ENCODE measurements around the gene SDK1. TPM values are rescaled to one million over a fixed set of nuclear protein-coding genes. Genes with fewer than 3 reads are reported as not detected.

Gene SDK1
- total RNA-seq, 4 donors from 2014 or later: 1.2 to 1.8 (median 1.5) TPM

DNA sequence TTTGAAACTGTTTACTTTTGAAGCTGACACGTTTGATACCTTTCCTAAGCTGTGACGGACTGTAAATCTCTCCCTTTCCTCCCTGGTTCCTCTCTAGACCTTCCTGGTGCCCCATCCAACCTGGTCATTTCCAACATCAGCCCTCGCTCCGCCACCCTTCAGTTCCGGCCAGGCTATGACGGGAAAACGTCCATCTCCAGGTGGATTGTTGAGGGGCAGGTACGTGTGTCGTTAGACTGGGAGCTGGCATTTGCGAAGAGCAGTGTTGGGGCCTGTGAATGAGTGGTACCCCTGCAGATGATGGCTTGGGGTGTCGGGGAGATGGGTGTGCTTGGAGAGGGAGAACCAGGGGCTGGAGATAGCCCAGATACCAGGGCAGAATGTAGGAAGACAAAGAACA is 778.3 kb downstream of the SDK1 start:
- Histone ChIP-seq H3K36me3 (no peaks in the 10 kb centered on the region), H3K4me1 (no peaks in the 10 kb centered on the region), H3K27me3 (no peaks in the 10 kb centered on the region), H3K9me3 (no peaks in the 10 kb centered on the region), H3K4me3 (no peak overlapping the region), H3K27ac (no peak overlapping the region)
- ATAC-seq: no peak
- intact Hi-C loops (cut with DNase I; ENCODE audit: low total_unique reads): no loop called here
- DNase-seq: no peak
- TF ChIP-seq, protein P1, sequence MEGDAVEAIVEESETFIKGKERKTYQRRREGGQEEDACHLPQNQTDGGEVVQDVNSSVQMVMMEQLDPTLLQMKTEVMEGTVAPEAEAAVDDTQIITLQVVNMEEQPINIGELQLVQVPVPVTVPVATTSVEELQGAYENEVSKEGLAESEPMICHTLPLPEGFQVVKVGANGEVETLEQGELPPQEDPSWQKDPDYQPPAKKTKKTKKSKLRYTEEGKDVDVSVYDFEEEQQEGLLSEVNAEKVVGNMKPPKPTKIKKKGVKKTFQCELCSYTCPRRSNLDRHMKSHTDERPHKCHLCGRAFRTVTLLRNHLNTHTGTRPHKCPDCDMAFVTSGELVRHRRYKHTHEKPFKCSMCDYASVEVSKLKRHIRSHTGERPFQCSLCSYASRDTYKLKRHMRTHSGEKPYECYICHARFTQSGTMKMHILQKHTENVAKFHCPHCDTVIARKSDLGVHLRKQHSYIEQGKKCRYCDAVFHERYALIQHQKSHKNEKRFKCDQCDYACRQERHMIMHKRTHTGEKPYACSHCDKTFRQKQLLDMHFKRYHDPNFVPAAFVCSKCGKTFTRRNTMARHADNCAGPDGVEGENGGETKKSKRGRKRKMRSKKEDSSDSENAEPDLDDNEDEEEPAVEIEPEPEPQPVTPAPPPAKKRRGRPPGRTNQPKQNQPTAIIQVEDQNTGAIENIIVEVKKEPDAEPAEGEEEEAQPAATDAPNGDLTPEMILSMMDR (IDR thresholded peaks at IDR 0.05 in 4 of 5, conservative IDR thresholded peaks at IDR 0.05 in 1 of 5): no peak
- TF ChIP-seq POLR2A (IDR thresholded peaks at IDR 0.05): no peak
- in situ Hi-C loops (cut with MboI; ENCODE audit: low sequenced_read_pairs in 4 of 4): no loop called here

DNA sequence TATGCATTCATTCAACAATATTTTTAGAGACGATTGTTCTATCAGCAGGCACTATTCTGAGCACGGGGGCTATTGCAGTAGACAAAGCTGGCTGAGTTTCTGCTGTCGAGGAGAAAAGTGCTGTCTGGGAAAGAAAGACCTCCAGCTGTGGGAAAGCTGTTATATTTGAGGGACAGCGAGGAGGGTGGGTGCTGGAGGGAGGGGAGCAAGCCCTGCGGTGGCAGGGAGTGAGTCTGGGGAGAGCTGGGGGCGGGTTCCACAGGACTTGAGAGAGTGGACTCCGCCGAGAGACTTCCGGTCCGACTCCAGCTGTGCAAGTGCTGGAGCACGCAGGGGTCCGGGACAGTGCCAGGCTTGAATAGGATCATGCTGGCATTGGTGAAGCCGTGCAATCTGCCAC is 778.9 kb downstream of the SDK1 start:
- Histone ChIP-seq H3K36me3 (no peaks in the 10 kb centered on the region), H3K27ac (no peak overlapping the region), H3K27me3 (no peaks in the 10 kb centered on the region), H3K9me3 (no peaks in the 10 kb centered on the region), H3K4me1 (no peaks in the 10 kb centered on the region), H3K4me3 (no peak overlapping the region)
- in situ Hi-C loops (cut with MboI; ENCODE audit: low sequenced_read_pairs in 4 of 4) (no loop called here), intact Hi-C loops (cut with DNase I; ENCODE audit: low total_unique reads) (no loop called here)
- TF ChIP-seq, protein P1 (IDR thresholded peaks at IDR 0.05 in 4 of 5, conservative IDR thresholded peaks at IDR 0.05 in 1 of 5): no peak
- TF ChIP-seq POLR2A (IDR thresholded peaks at IDR 0.05): no peak
- DNase-seq (no peak), ATAC-seq (no peak)

DNA sequence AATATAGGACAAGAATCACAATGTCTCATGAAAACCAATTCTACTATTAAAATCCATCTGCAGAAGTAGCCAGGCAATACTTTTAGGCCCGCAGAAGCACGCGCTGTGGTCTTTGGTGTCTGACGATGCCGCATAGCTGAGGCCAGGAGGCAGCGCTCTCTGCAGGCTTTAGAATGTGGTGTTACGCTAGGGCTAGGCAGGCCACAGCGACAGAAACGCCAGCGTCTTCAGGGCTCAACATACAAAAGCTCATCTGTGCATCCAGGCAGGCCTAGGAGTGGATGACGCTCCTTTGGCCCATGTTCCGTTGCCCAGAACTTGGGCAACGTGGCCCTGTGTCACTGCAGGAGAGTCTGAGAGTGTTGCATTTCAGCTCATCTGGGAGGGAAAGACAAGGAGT is 779.9 kb downstream of the SDK1 start:
- DNase-seq (no peak), ATAC-seq (no peak)
- intact Hi-C loops (cut with DNase I; ENCODE audit: low total_unique reads) (no loop called here), in situ Hi-C loops (cut with MboI; ENCODE audit: low sequenced_read_pairs in 4 of 4) (no loop called here)
- Histone ChIP-seq H3K4me3 (no peak overlapping the region), H3K4me1 (no peaks in the 10 kb centered on the region), H3K36me3 (no peaks in the 10 kb centered on the region), H3K9me3 (no peaks in the 10 kb centered on the region), H3K27me3 (no peaks in the 10 kb centered on the region), H3K27ac (no peak overlapping the region)
- TF ChIP-seq, protein P1 (IDR thresholded peaks at IDR 0.05 in 4 of 5, conservative IDR thresholded peaks at IDR 0.05 in 1 of 5): no peak
- TF ChIP-seq POLR2A (IDR thresholded peaks at IDR 0.05): no peak

DNA sequence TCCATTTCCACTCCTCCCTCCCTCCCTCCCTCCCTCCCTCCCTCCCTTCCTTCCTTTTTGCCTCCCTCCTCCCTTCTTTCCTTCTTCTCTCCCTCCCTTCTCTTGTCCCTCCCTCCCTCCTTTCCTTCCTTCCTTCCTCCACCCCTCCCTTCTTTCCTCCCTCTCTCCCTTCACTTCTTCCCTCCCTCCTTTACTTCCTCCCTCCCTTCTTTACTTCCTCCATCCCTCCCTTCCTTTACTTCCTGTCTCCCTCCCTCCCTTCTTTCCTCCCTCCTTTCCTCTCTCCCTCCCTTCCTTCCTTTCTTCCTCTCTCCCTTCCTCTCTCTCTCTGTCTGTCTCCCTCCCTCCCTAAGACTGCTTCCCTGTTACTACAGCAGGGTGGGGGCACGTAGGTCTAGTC is 782.5 kb downstream of the SDK1 start:
- no peak for DNase-seq
- no peak overlapping the region for H3K4me3 ChIP-seq
- no peak overlapping the region for H3K27ac ChIP-seq
- intact Hi-C loops (cut with DNase I; ENCODE audit: low total_unique reads): no loop called here
- H3K9me3 ChIP-seq: no peaks in the 10 kb centered on the region
- in situ Hi-C loops (cut with MboI; ENCODE audit: low sequenced_read_pairs in 4 of 4): no loop called here
- no peaks in the 10 kb centered on the region for H3K36me3 ChIP-seq
- H3K27me3 ChIP-seq: no peaks in the 10 kb centered on the region
- no peaks in the 10 kb centered on the region for H3K4me1 ChIP-seq
- TF ChIP-seq, protein P1 (IDR thresholded peaks at IDR 0.05 in 4 of 5, conservative IDR thresholded peaks at IDR 0.05 in 1 of 5): no peak
- no peak for ATAC-seq

DNA sequence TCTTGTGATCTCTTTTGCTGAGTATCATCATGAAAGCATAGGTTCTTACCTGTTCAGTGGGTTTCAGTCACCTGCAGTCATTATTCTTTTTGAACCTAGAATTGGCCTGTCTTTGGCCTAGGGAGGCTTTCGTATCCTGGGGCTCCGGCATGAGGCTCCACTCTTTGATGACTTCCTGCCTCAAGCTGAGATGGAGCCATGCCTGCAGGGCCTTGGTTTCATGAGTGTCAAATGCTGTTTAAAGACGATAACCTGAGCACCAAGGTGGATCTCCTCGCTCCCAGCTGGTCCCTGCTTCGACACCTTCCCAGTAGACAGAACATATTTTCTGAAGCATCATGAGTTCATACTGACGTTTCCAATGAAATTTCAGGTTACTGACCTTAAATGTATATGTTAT is 783.2 kb downstream of the SDK1 start:
- no peak for TF ChIP-seq POLR2A (IDR thresholded peaks at IDR 0.05)
- TF ChIP-seq, protein P1 (IDR thresholded peaks at IDR 0.05 in 4 of 5, conservative IDR thresholded peaks at IDR 0.05 in 1 of 5): no peak
- no peak for DNase-seq
- Histone ChIP-seq H3K27ac (no peak overlapping the region), H3K36me3 (no peaks in the 10 kb centered on the region), H3K4me1 (no peaks in the 10 kb centered on the region), H3K27me3 (no peaks in the 10 kb centered on the region), H3K4me3 (no peak overlapping the region), H3K9me3 (no peaks in the 10 kb centered on the region)
- intact Hi-C loops (cut with DNase I; ENCODE audit: low total_unique reads): no loop called here
- in situ Hi-C loops (cut with MboI; ENCODE audit: low sequenced_read_pairs in 4 of 4): no loop called here
- no peak for ATAC-seq
